Skin of body (tissue), 2 donors: ENCODE results near the gene USP6NL. TPM values are rescaled to one million over a fixed set of nuclear protein-coding genes. Genes with fewer than 3 reads are reported as not detected.

Experiments used
- DNase-seq: peaks from one replicate; lab custom pipeline; 2025; lab: John Stamatoyannopoulos, UW
- total RNA-seq: library from RNA; depleted of rRNA; stranded (reverse); fragments of >200 nt; gene quantifications from one replicate; pipeline ENCODE4 v1.2.3, GENCODE V29; 2014

Gene USP6NL
- total RNA-seq, 1 donor from 2014 or later = 23.6 TPM

DNA sequence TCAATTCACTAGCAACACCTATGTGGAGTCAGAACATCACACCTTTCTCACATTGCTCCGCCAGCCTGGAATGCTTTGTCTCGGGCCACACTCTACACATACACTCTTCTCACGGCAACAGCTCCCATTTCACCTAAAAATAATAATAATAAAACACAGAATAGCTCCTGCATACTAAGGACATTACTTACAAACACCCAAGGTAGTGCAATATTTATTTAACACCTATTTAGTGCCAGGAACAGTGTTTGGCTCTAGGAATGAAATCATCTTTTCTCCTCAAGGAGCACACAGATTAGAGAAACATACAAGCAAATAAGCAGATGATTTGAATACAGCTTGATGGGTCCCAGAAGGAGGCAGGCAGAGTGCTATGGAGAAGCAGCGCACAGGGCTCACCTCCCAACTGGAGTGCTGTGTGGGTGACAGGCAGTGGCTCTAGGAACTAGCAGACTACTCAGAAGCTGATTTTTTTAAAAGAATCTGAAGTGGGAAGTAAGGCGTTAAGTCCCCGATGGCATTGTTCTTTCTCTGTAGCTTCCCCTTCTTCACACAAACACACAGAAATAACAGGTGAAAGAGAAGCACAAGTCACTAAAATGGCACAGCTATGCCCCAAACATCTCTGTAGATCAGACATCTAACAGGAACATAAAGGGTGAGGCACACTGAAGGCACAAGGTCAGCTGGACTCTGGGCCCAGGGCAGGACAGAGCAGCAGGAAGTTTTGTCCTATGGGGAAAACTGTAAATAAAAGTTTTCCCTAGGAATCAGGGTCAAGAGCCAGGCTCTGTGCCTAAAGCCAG lies 16.7 kb downstream of the USP6NL start:
- DNase-seq = no peak

DNA sequence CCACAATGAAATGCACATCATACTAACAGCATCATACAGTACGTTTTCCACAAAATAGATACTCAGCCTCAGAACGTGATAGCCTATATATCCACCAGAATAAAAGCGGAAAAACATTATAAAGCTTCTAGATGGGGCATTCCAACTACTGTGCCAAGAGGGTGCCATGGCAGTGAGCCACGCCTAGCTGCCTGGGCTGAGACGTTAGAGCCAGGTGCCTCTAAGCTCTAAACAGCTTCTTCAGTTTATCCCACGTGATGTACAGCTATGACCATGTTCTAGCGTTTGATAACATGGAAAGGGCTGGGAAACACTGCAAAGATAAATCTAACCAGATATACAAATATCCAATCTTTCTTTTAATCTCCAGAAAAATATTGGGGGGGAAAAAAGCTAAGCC lies 17.8 kb downstream of the USP6NL start:
- DNase-seq = no peak

- DNase-seq = no peak
Measured at GRCh38 chr10:11589738-11590137, 21.7 kb downstream of the USP6NL start.

- DNase-seq = no peak
Measured at GRCh38 chr10:11588873-11589574, 22.4 kb downstream of the USP6NL start.

GRCh38 chr10:11587722-11588259 lies 23.7 kb downstream of the USP6NL start:
- DNase-seq = no peak

GRCh38 chr10:11586170-11586569 lies 25.3 kb downstream of the USP6NL start:
- DNase-seq = no peak

GRCh38 chr10:11581213-11581612 lies 30.2 kb downstream of the USP6NL start:
- DNase-seq = no peak

DNA sequence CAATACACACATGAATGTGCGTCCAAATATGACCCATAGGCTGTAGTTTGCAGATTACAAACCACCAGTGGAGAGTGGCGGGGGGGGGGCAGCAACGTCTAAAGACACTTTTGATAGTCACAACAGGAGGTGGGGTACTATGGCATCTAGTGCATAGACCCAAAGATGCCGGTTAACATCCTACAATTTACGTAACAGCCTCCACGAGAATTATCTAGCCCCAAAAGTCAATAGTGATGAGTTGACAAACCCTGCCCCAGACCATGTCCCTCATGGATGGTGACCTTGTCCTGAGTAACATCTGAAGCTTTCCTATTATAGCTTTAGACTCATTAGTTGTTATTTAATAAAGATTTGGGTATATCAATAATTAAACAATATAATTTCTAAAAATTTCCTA lies 31.6 kb downstream of the USP6NL start:
- no peak for DNase-seq

DNA sequence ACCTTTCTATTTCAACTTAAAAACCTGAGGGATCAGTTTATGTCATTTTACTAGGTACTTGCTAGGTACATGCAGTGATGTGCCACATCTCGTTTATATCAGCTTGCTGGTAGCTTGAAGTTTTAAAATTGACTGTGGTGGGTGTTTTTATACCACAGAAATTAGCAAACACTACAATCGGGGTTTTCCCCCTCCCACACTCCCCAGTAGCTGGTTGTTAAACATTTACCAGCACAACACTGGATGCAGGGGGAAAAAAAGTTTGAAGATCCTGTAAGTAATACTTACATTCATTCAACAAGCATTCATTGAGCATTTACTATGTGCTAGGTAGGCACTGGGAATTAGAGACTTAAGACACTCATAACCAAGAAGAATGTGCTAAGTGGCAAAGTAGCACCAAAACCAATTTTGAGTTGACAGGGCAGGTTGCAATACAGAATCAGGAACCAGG lies 32.6 kb downstream of the USP6NL start:
- no peak for DNase-seq

DNA sequence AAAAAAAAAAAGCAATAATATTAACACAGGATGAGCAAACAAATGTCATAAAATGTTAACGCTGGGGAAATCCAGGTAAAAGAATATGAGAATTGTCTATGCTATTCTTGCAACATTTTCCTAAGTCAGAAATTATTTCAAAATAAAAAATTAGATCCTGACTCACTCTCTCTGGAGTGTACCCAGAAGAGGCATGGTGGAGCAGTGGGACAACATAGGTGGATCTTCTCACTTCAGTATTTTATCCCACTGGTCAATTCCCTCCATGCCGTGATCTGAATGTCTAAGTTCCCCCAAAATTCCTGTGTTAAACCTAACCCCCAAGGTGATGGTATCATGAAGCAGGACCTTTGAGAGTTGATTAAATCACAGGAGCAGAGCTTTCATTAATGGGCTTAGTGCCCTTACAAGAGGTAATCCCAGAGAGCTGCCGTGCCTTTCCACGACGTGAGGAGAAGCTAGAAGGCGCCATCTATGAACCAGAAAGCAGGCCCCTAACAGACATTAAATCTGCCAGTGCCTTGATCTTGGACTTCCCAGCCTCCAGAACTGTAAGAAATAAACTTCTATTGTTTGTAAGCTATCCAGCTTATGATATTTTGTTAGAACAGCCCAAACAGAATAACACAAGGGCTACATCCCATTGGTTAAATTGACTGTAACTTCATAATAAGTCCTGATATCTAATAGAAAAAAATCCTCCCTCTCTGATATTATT lies 35.2 kb downstream of the USP6NL start:
- DNase-seq = no peak

GRCh38 chr10:11573497-11573896 lies 38.0 kb downstream of the USP6NL start:
- DNase-seq = no peak

- no peak for DNase-seq
Measured at GRCh38 chr10:11570751-11571150, 40.7 kb downstream of the USP6NL start.

GRCh38 chr10:11569471-11569870 lies 42.0 kb downstream of the USP6NL start:
- no peak for DNase-seq

GRCh38 chr10:11568578-11568977 lies 42.9 kb downstream of the USP6NL start:
- DNase-seq = no peak

DNA sequence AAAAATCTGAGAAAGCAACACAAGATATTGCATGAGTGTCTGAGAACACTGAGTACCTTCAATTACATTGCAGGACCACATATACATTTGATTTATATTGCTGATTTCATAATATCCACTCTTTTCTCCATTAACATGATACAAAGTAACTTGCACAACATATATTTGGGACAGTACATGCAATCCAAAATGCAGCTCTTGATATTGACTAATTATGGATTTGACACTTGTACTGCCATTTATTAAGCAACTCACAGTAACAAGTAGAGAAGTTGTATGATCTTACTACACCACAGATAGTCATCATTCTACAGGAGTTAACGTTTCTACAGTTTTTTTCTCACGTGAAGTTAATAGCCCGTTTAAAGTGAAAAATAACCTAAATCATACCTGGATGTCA lies 46.7 kb downstream of the USP6NL start:
- DNase-seq = no peak

GRCh38 chr10:11563936-11564335 lies 47.5 kb downstream of the USP6NL start:
- no peak for DNase-seq

DNA sequence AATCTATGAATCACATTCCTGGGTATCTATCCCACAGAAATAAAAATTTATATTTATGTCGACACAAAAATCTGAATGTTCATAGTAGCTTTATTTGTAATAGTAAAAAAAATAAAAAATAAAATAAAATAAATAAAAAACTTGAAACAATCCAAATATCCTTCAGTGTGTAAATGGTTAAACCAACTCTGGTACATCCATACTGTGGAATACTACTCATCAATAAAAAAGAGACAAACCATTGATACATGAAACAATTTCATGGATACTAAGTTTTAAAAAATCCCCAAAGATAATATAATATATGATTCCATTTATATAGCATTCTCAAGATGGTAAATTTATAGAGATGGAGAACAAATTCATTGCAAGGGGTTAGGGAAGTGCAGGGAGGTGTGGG lies 48.6 kb downstream of the USP6NL start:
- DNase-seq = no peak

GRCh38 chr10:11560076-11560709 lies 51.3 kb downstream of the USP6NL start:
- DNase-seq = no peak

GRCh38 chr10:11557967-11558366 lies 53.5 kb downstream of the USP6NL start:
- no peak for DNase-seq

GRCh38 chr10:11557513-11557912 lies 53.9 kb downstream of the USP6NL start:
- DNase-seq = no peak

- no peak for DNase-seq
Measured at GRCh38 chr10:11555556-11555955, 55.9 kb downstream of the USP6NL start.
